Left renal cortex interstitium (tissue), 4 donors: ENCODE results near the gene KLHL13. TPM values are rescaled to one million over a fixed set of nuclear protein-coding genes. Genes with fewer than 3 reads are reported as not detected.

Experiments
- DNase-seq, 4 donors: peaks; one replicate each; pipeline ENCODE4 v3.0.0-alpha.2; 2013; ENCODE audit warnings: low read depth in 4 of 4, low spot score in 2 of 4, missing footprints in 1 of 4
- polyA plus RNA-seq, 4 donors: library from polyadenylated mRNA; unstranded; fragments of 120-200 nt; gene quantifications; one replicate each; pipeline ENCODE4 v1.2.1, GENCODE V29; 2013; ENCODE audit not compliant: insufficient read length in 4 of 4

KLHL13 gene
- polyA plus RNA-seq, 4 donors, result 63.3 to 116 (median 90.4) TPM

DNA sequence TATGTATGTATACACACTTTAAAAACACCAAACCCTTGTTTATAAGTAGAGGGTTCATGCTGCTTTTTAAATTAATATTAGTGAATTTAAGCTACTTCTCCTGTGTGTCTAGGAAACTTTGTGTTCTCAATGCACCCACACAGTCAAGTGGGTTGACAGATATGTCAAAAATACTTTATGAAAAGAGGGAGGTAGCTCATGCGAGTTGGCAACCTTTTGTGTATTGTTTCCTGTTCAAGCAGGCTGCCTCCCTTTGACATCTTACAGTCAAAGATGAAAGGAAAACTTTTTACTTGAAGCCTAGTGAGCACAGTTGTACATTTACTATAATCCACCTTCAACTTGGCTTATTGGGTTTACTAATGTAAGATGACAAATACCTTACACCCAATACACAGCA lies 218.4 kb downstream of the KLHL13 start:
- no peak for DNase-seq

DNA sequence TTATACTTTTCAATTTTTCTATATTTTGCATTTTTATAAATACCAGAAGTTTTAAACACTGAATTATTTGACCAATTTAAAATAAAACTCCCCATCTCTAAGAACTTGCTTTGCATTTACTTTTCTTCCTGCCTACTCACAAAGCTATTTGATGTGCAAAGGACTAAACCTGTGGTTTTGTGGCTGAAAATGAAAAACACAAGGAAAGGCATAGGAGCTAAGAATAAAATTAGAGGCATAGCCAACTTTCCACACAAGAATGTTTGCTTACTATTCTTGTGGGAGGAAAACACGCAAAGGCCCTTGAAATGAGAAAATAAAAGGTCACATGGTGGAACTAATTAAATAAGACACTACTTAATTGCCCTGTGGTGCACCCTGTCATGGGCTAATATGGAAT lies 221.2 kb downstream of the KLHL13 start:
- no peak for DNase-seq

DNA sequence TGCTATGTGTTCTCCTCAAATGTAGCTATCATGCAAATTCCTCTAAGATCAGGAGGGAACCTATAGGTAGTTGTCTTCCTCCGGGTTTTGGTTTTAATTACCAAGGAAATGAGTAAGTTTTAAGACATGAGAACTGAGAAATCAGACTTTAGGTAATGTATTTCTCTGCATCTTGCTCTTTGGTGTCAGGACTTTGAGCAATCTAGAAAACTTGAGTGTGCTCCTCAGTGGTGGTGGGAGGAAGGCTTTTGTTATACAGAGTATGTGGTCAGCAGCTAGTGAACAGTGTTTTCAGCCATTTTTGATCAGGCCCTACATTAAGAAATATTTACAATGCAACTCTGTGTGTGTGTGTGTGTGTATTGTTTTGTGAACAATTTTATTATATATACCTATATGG lies 224.1 kb downstream of the KLHL13 start:
- DNase-seq, result no peak

DNA sequence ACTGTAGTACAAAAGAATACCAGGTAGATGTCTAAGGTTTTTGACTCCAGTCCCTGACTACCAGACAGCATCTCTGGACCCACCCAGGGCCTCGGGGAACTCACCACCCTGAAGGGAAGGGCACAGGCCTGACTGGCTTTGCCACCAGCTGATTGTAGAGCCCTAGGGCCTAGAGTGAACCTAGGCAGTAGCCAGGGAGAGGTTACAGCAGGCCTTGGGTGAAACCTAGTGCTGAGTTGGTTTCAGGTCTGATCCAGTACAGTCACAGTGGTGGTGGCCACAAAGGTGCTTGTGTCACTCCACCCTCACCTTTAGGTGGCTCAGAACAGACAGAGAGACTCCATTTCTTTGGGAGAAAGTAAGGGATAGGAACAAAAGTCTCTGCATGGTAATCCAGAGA lies 244.8 kb downstream of the KLHL13 start:
- DNase-seq, result no peak

DNA sequence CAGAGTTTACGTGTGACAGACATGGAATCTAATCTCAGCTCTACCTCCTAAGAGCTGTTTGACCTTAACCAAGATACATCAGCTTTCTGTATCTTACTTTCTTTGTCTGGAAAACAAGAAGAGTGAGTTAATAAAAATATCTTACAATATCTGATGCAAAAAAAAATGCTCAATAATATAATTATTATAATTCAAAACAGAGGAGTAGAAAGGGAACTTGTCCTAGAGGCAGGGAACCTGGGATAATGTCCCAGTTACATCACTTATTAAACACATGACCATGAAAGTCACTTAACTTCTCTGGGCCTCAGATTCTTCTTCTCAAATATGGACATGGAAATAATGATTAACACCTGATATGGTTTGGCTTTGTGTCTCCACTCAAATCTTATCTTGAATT lies 256.1 kb downstream of the KLHL13 start:
- DNase-seq, result no peak

DNA sequence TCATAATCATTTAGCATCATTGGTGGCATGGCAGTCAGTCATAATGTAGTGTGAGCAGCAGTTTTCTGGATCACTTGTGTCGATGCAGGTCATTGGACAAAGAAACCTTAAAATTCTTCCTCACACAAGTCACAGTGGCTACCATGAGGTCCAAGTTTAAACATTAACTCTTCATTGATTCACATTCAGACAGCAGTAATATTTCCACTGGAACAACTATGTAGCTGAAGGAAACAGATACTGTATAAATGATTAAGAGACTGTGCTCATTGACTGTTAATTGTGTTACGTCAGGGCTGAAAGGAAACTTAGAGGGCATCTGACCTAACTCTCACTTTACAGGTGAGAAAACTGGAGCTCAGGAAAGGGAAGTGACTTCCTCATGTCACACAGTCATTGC lies 261.8 kb downstream of the KLHL13 start:
- no peak for DNase-seq

DNA sequence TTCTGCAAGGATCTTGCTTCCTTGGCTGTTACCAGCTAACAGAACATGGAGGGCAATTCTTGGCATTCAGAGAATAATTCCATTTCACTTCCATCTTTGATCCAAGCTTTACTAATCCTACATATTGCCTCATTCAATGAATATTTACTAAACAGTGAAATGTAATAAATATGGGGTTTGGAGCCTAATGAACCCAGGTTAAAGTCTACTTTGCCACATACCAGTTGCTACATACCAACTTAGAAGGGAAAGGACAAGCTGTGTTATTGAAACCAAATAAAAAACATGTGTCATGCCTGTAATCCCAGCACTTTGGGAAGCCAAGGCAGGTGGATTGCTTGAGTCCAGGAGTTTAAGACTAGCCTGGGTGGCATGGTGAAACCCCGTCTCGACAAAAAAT lies 265.6 kb downstream of the KLHL13 start:
- no peak for DNase-seq

Other genes starting within 250 kb of the KLHL13 start
- gene WDR44, start 229.3 kb upstream of the KLHL13 start, polyA plus RNA-seq, result 10 to 100 TPM; 10.7 to 14.5 (median 12.3) TPM